B cell (primary cell): Measurements from ENCODE around the gene SRCAP. TPM values are rescaled to one million over a fixed set of nuclear protein-coding genes. Genes with fewer than 3 reads are reported as not detected.

ENCODE experiments used
- ATAC-seq: fragments of 200-7000 bp; cut with Tn5 transposase; one replicate; pipeline ENCODE4 v1.10.0; 2021; ENCODE audit warnings: low read depth, mild to moderate bottlenecking, moderate number of reproducible peaks, moderate library complexity
- CTCF ChIA-PET: fragments of 350-600 bp; sonication (Branson Sonifier 250); formaldehyde crosslinking; loops from one replicate; lab custom pipeline; 2021; ENCODE audit warnings: antibody characterized with exemption, inconsistent platforms; lab: Charles Lee
- POLR2A ChIA-PET: fragments of 350-600 bp; sonication (Branson Sonifier 250); formaldehyde crosslinking; loops from one replicate; lab custom pipeline; 2021; ENCODE audit warnings: antibody characterized with exemption; lab: Charles Lee
- DNase-seq: peaks from one replicate; pipeline ENCODE4 v3.0.0; 2013
- H2AFZ ChIP-seq: 2 replicates; pipeline ENCODE4 v1.6.1; 2012; ENCODE audit warnings: mild to moderate bottlenecking, low read depth, low read length; ENCODE audit not compliant: insufficient read depth, poor library complexity, severe bottlenecking
- H3K27ac ChIP-seq, 2 donors: 1 replicate in 1 of 2; 2 replicates in 1 of 2; pipeline ENCODE4 v1.5.1; 2012 to 2013; ENCODE audit warnings: low read length in 2 of 2, mild to moderate bottlenecking in 2 of 2, moderate library complexity in 1 of 2
- H3K27me3 ChIP-seq, 4 experiments: fragments of 200-600 bp in 1 of 4; sonication (generic) in 1 of 4; replicated peaks in 1 of 4; 1 replicate in 2 of 4; 2 replicates in 2 of 4; pipeline versions ENCODE4 v1.6.1 to v1.7.0; 2013 to 2016; ENCODE audit warnings: low read length in 3 of 4, mild to moderate bottlenecking in 2 of 4, mixed read lengths in 1 of 4, moderate library complexity in 1 of 4; ENCODE audit not compliant: insufficient read depth in 4 of 4, control insufficient read depth in 3 of 4; ENCODE audit errors: control extremely low read depth in 1 of 4
- H3K36me3 ChIP-seq, 2 experiments: replicated peaks in 1 of 2; 1 replicate in 1 of 2; 2 replicates in 1 of 2; pipeline versions ENCODE4 v1.6.1 to v1.7.1; 2013; ENCODE audit warnings: low read length in 1 of 2; ENCODE audit not compliant: insufficient read depth in 2 of 2, control insufficient read depth in 1 of 2; ENCODE audit errors: control extremely low read depth in 1 of 2, extremely low read depth in 1 of 2
- H3K4me1 ChIP-seq, 2 donors: fragments of 200-600 bp in 1 of 2; sonication (generic) in 1 of 2; 1 replicate in 1 of 2; 2 replicates in 1 of 2; pipeline versions ENCODE4 v1.5.1 to v1.6.1; 2013 to 2017; ENCODE audit warnings: low read length in 2 of 2; ENCODE audit not compliant: control insufficient read depth in 2 of 2, insufficient read depth in 2 of 2
- H3K4me2 ChIP-seq: replicated peaks from 2 replicates; pipeline ENCODE3; 2012; ENCODE audit warnings: mild to moderate bottlenecking, low read depth, low read length; ENCODE audit not compliant: poor library complexity, severe bottlenecking
- H3K4me3 ChIP-seq, 5 experiments: fragments of 200-600 bp in 1 of 5; sonication (generic) in 1 of 5; 1 replicate in 3 of 5; 2 replicates in 2 of 5; pipeline versions ENCODE4 v1.5.1 to v1.7.0; 2011 to 2016; ENCODE audit warnings: low read length in 4 of 5, mild to moderate bottlenecking in 4 of 5, low read depth in 2 of 5, control low read depth in 1 of 5, moderate library complexity in 1 of 5; ENCODE audit not compliant: insufficient read depth in 1 of 5; ENCODE audit errors: control extremely low read depth in 1 of 5, extremely low read depth in 1 of 5
- H3K79me2 ChIP-seq: fragments of 200-600 bp; sonication (generic); one replicate; pipeline ENCODE4 v1.6.0; 2016; ENCODE audit warnings: low read length; ENCODE audit not compliant: control insufficient read depth, insufficient read depth
- H3K9ac ChIP-seq: fragments of 200-600 bp; sonication (generic); 2 replicates; pipeline ENCODE4 v1.6.1; 2017; ENCODE audit warnings: mild to moderate bottlenecking, low read length, moderate library complexity
- H3K9me3 ChIP-seq, 3 donors: one replicate each; pipeline versions ENCODE4 v1.6.1 to v1.7.1; 2013; ENCODE audit warnings: low read length in 2 of 3; ENCODE audit not compliant: control insufficient read depth in 2 of 3, insufficient read depth in 1 of 3; ENCODE audit errors: control extremely low read depth in 1 of 3
- H4K20me1 ChIP-seq: 2 replicates; pipeline ENCODE4 v1.6.0; 2012; ENCODE audit warnings: mild to moderate bottlenecking, low read length; ENCODE audit not compliant: insufficient read depth, control insufficient read depth, poor library complexity, severe bottlenecking
- H3K27ac Mint-ChIP-seq: one replicate; pipeline ENCODE4 v1.8.0; 2021; ENCODE audit warnings: mixed read lengths
- H3K27me3 Mint-ChIP-seq: one replicate; pipeline ENCODE4 v1.8.0; 2021; ENCODE audit warnings: mixed read lengths
- H3K4me1 Mint-ChIP-seq: one replicate; pipeline ENCODE4 v1.8.0; 2021; ENCODE audit warnings: mixed read lengths
- H3K4me3 Mint-ChIP-seq: one replicate; pipeline ENCODE4 v1.8.0; 2021; ENCODE audit warnings: mixed read lengths
- H3K9me3 Mint-ChIP-seq: one replicate; pipeline ENCODE4 v1.8.0; 2022; ENCODE audit warnings: mixed read lengths; ENCODE audit not compliant: insufficient read depth
- EZH2 ChIP-seq: IDR thresholded peaks from 2 replicates; pipeline ENCODE4 v1.6.1; 2012; ENCODE audit warnings: borderline replicate concordance, low read depth, mild to moderate bottlenecking, moderate library complexity, low read length; ENCODE audit not compliant: insufficient read depth, poor library complexity, severe bottlenecking
- WGBS: methylation state at CpG from one replicate; pipeline ENCODE4 v1.1.5; 2013; ENCODE audit warnings: missing lambda C conversion rate; ENCODE audit not compliant: insufficient coverage; 5-methylcytosine and 5-hydroxymethylcytosine counted together
- intact Hi-C: fragments of 100-400 bp; cut with micrococcal nuclease; formaldehyde crosslinking; loops from one replicate; pipeline ENCODE4 v1.10.0; 2022
- polyA plus RNA-seq: library from polyadenylated mRNA; depleted of rRNA; stranded (reverse); fragments of >200 nt; gene quantifications from 2 replicates; pipeline ENCODE4 v1.2.3, GENCODE V29; 2012
- total RNA-seq, 2 donors: library from RNA; stranded (reverse); fragments of 120-200 nt in 1 of 2; gene quantifications; 1 replicate in 1 of 2; 2 replicates in 1 of 2; pipeline versions ENCODE4 v1.2.3 to v1.2.4, GENCODE V29; 2013 to 2022
- TF ChIP-seq, protein P1 (sequence below): fragments of 200-600 bp; IDR thresholded peaks from one replicate; pipeline ENCODE4 v1.8.0; 2022; ENCODE audit warnings: antibody characterized with exemption, mild to moderate bottlenecking

SRCAP gene
- total and polyA plus RNA-seq, 2 donors (not counting 1 experiment from before 2014, with no cell fraction given): 20.9 to 145 TPM

DNA sequence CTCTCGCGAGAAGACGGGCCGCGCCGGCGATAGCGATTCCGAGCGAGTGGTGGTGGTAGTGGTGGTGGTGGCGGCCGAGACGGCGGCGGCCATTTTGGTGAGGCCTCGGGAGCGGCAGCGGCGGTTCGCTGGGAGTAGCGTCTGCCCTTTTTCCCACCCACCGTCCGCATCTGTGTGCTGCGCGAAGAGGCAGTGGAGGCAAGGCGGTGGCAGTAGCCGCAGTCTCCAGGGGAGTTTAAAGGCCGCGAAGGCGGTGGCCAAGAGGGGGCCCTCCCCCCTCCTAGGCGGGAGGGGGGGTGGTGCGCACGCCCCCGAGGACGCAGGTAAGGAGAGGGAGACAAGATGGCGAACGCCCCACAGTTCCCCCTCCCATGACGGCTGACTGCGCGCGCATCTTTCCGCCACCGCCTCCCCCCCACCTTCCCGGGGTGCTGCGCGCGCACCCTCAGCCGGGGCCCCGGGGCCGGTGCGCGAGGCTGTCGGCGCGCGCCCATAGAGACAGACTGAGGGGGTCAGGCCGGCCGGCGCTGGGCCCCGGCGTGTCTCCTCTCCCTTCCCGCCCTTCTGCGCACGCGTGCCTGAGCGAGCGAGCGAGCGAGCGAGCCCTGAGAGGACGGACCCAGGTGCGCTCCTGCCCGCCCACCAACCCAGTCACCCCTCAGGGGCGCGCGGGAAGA, 694 bp upstream of the SRCAP start:
- WGBS: under 1% methylated on average over 50 of the region's 76 CpGs
- H3K4me1 Mint-ChIP-seq: peaks cover 29% of the 10 kb centered on the region
- peak; percentile 99 for DNase-seq
- H3K4me1 ChIP-seq: peaks cover 19 to 25% of the 10 kb centered on the region in 2 donors
- H3K79me2 ChIP-seq: peaks cover 48% of the 10 kb centered on the region
- no peaks in the 10 kb centered on the region for H3K27me3 ChIP-seq
- H3K9me3 ChIP-seq: no peaks in the 10 kb centered on the region
- no peaks in the 10 kb centered on the region for H3K9me3 Mint-ChIP-seq
- H2AFZ ChIP-seq: peak overlapping the region; percentile 86
- peak overlapping the region; percentile 92 for H3K4me2 ChIP-seq
- peak overlapping the region in 4 of 5 experiments; percentile 95 to 100 (median 97) for H3K4me3 ChIP-seq
- ATAC-seq: peak; percentile 75
- intact Hi-C loops: loop anchor here (1.0 to 10.0 kb wide), 15 partner anchors 19 to 726 kb away; partner anchors contain the start of genes ALDOA, CFAP119, DCTPP1 and FBRS
- peaks cover 31% of the 10 kb centered on the region for H4K20me1 ChIP-seq
- H3K27ac Mint-ChIP-seq: peak overlapping the region; percentile 100
- POLR2A ChIA-PET: interaction anchor here (0.8 to 3.4 kb wide), 4 partner anchors 38 to 203 kb away, joined by 3 to 41 read pairs (median 6); partner anchors contain the start of genes FBRS, PHKG2 and PRR14
- peak overlapping the region; percentile 95 for H3K4me3 Mint-ChIP-seq
- peak overlapping the region; percentile 100 for H3K27ac ChIP-seq
- peaks cover 5 to 28% of the 10 kb centered on the region in 2 experiments for H3K36me3 ChIP-seq
- H3K27me3 Mint-ChIP-seq: no peaks in the 10 kb centered on the region
- TF ChIP-seq EZH2: no peak
- TF ChIP-seq, protein P1, sequence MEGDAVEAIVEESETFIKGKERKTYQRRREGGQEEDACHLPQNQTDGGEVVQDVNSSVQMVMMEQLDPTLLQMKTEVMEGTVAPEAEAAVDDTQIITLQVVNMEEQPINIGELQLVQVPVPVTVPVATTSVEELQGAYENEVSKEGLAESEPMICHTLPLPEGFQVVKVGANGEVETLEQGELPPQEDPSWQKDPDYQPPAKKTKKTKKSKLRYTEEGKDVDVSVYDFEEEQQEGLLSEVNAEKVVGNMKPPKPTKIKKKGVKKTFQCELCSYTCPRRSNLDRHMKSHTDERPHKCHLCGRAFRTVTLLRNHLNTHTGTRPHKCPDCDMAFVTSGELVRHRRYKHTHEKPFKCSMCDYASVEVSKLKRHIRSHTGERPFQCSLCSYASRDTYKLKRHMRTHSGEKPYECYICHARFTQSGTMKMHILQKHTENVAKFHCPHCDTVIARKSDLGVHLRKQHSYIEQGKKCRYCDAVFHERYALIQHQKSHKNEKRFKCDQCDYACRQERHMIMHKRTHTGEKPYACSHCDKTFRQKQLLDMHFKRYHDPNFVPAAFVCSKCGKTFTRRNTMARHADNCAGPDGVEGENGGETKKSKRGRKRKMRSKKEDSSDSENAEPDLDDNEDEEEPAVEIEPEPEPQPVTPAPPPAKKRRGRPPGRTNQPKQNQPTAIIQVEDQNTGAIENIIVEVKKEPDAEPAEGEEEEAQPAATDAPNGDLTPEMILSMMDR: no peak
- CTCF ChIA-PET: interaction anchor here (0.7 to 2.8 kb wide), 6 partner anchors 12 to 268 kb away, joined by 3 to 29 read pairs (median 6); partner anchors contain the start of genes DCTPP1, FBRS and PRR14
- peak overlapping the region; percentile 100 for H3K9ac ChIP-seq
